Upper lobe of left lung (tissue), 4 donors: ENCODE results near the gene NHSL1.

Experiments used
- CTCF ChIP-seq, 6 experiments: fragments of 450-650 bp in 4 of 6; fragments of 200-600 bp in 2 of 6; sonication (generic) in 2 of 6; IDR thresholded peaks; one replicate each; pipeline ENCODE4 v1.5.1; 2016 to 2019; ENCODE audit warnings: antibody characterized with exemption in 6 of 6
- EP300 ChIP-seq, 4 donors: sonication (generic); formaldehyde crosslinking; IDR thresholded peaks; one replicate each; pipeline ENCODE4 v1.5.1; 2017; ENCODE audit warnings: antibody characterized with exemption in 4 of 4, control low read depth in 2 of 4
- POLR2A ChIP-seq, 4 donors: fragments of 450-650 bp; IDR thresholded peaks; one replicate each; pipeline ENCODE4 v1.5.1; 2016 to 2017; ENCODE audit warnings: antibody characterized with exemption in 4 of 4, mild to moderate bottlenecking in 2 of 4

- no peak for TF ChIP-seq CTCF (IDR thresholded peaks at IDR 0.05)
- TF ChIP-seq POLR2A (IDR thresholded peaks at IDR 0.05): no peak
- TF ChIP-seq EP300 (IDR thresholded peaks at IDR 0.05): no peak
Observed at GRCh38 chr6:138467901-138468300, 31.4 kb downstream of the NHSL1 start.
